GM23248 (cell line): Measurements from ENCODE around the gene ZFYVE21.

Experiments used
- EZH2 ChIP-seq: fragments of 200-600 bp; sonication (generic); IDR thresholded peaks from 2 replicates; pipeline ENCODE4 v1.6.1; 2018; ENCODE audit warnings: antibody characterized with exemption, mild to moderate bottlenecking; ENCODE audit not compliant: insufficient read depth, poor library complexity, severe bottlenecking
- EZH2phosphoT487 ChIP-seq: fragments of 200-600 bp; sonication (generic); IDR thresholded peaks from 2 replicates; pipeline ENCODE4 v1.6.1; 2018; ENCODE audit warnings: antibody characterized with exemption, moderate library complexity, mild to moderate bottlenecking, low read depth; ENCODE audit not compliant: insufficient read depth

DNA sequence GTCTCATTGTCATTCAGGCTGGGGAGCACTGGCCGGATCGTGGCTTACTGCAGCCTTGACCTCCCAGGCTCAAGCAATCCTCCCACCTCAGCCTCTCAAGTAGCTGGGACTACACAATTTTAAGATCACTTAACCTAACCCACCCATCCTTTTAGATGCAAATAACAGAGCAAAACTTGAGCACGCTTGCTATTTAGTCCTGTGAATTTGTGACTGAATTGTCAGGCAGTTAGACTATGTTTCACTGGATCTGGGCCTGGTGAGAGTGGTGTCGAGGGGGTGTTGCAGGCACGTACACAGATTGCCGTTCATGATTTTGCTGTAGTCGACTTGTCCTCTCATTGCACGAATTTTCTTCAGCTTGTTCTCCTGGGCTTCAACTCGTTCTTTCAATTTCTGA, 38.2 kb downstream of the ZFYVE21 start:
- TF ChIP-seq EZH2, result no peak
- TF ChIP-seq EZH2phosphoT487, result no peak
